GM18526 (cell line): ENCODE results near the gene APOOL.

ENCODE experiments used
- POLR2A ChIP-seq: IDR thresholded peaks from 3 replicates; pipeline ENCODE4 v1.6.1; 2011; ENCODE audit not compliant: insufficient read length; ENCODE audit errors: extremely low read depth

The APOOL gene

DNA sequence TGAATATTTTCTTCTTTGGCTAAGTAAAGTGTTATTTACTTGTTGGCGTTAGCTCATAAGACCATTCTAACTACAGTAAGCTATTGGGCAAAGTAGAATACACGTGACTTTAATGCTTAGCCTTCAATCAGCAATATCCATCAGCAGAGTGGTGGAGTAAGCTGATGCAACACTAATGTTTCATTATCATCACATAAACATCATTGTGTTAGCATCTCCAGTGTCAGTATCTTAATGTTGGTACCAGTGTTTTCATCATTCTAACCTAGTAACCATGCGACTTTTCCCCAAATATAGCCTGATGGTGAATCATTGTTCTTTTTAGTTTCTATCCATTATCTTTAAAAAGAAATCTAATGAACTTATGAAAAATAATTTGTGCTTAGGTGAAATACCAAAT is 48.5 kb downstream of the APOOL start:
- no peak for TF ChIP-seq POLR2A

DNA sequence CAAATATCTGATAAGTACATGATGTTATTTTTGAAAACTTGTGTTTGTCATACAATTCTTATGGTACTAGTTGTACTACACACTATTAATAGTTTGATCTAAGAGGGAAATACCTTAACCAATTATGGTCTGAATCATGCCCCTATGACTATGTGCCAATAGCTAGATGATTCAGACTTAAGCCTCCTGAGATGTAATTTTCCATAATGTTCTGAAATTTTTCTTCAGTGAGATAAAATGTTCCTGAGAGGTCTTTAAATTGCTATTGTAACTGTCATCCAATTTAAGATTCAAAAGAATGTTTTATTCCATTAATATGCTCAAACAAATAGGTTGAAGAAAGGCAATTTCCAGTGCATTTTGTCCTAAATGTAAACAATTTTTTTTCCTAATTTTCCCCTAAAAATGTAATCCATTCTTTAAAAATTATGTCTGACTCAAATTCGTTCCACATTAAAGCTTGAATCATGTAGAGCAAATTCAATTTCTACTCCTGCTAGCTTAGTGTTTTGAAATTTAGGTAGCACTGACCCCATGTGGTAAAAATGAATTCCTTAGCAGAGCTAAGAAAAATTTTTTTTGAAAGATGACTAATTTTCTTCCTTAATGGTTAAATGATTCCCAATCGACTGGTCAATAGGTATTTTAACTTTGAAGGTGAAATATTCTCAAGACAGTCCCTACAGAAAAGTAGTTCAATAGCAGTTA is 49.1 kb downstream of the APOOL start:
- no peak for TF ChIP-seq POLR2A

GRCh38 chrX:85065512-85066198 is 62.0 kb downstream of the APOOL start:
- TF ChIP-seq POLR2A: no peak

- TF ChIP-seq POLR2A: no peak
Observed at GRCh38 chrX:85084770-85085393, 81.2 kb downstream of the APOOL start.

DNA sequence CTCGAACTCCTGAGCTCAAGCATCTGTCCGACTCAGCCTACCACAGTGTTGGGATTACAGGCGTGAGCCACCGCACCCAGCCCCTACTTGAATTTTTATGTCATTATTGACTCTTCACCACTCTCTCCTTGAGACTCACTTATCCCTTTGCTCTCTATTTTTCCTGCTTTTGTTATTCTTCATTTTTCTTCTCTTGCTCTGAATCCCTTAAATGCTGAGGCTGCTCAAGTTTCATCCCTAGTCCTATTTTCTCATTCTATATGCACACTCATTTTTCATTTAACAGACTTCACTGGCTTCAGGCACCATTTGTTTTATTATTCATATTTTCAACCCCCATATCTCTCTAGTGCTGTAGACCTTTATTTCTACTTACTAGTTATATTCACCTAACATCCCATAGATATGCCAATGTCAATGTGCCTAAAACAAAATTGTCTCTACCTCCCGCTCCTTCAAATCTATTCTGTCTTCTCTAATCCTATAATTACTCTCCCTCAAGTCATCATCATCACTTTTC is 85.7 kb downstream of the APOOL start:
- TF ChIP-seq POLR2A: no peak

- TF ChIP-seq POLR2A: no peak
Observed at GRCh38 chrX:85107407-85107806, 103.7 kb downstream of the APOOL start.

GRCh38 chrX:85108165-85108564 is 104.5 kb downstream of the APOOL start:
- TF ChIP-seq POLR2A: no peak

DNA sequence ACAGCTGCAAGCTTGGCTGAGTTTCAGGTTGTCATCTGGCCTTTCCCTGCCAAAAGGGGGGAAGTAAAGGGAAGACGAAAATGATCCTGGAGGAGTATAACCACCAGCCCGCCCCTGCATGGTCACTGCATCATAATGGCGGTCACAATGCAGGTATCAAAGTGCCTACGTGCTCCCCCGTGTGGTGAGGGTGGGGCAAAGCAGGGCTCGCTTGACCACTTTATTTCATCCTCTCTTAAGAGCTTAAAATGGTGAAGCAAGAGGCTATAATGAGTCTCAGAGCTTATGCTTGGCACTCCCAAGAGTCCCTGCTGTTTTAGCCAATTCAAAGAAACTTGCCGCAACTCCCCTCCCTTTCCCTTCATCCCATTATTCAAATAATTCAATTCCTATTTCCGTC is 105.6 kb downstream of the APOOL start:
- no peak for TF ChIP-seq POLR2A

DNA sequence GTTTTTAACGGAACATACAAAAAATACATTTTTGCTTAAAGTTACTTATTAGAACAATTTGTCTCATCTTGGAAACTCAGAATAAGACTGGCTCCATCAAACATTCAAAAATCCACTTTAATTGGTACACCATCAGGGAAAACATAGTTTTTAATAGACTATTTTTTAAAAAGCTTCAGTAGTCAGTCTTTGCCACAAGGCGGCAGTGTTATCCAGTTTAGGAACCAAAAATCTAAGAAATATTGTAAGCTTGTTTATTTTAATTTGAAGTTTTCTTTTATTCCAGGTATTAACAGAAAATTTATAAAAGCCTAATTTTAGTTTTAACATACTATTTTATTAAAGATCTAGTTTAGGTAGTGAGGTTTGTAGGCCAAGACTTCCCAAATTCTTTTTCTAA is 107.7 kb downstream of the APOOL start:
- TF ChIP-seq POLR2A: no peak

DNA sequence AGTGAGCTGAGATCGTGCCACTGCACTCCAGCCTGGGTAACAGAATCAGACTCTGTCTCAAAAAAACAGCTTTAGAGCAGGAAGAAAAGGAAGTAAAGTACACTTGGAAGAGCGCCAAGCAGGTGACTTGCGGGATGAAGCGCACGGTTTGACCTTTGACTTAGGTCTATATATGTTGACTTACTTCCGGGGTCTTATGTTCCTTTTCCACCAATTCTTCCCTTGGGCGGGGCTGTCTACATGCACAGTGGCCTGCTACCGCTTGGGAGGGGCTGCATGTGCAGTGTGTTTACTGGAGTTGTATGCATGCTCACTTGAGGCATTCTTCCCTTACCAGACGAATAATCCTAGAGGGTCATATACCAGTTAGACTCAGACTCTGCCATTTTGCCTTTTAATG is 108.6 kb downstream of the APOOL start:
- TF ChIP-seq POLR2A: no peak

GRCh38 chrX:85113746-85114145 is 110.1 kb downstream of the APOOL start:
- no peak for TF ChIP-seq POLR2A

- TF ChIP-seq POLR2A: no peak
Observed at GRCh38 chrX:85114171-85114570, 110.5 kb downstream of the APOOL start.

GRCh38 chrX:85114776-85115175 is 111.1 kb downstream of the APOOL start:
- TF ChIP-seq POLR2A: no peak

- no peak for TF ChIP-seq POLR2A
Observed at GRCh38 chrX:85115252-85115651, 111.6 kb downstream of the APOOL start.

- TF ChIP-seq POLR2A: no peak
Observed at GRCh38 chrX:85136409-85136808, 132.7 kb downstream of the APOOL start.

DNA sequence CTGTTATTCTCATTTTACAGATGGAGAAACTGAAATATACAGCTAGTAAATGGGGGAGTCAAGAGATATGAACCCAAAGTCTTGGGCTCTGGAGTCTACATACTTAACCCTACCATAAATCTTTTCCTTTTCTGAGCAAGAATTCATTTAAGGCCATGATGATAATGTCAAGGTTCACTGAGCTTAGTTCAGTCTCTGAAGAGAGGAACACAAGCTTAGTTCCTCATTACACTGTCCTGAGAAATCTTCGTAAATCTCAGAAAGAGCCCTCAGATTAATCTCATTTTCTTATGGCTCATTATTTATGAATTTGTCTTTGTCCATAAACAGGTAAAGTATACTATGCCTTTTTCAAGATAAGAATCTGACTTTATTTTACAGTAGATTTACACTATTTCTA is 135.7 kb downstream of the APOOL start:
- TF ChIP-seq POLR2A: no peak
